ENCODE measurements around the gene ACKR3. TPM values are rescaled to one million over a fixed set of nuclear protein-coding genes. Genes with fewer than 3 reads are reported as not detected.

ACKR3 gene
- total and polyA plus RNA-seq, 2 of the 4 experiments (the other 2 are of a cell fraction): not detected

DNA sequence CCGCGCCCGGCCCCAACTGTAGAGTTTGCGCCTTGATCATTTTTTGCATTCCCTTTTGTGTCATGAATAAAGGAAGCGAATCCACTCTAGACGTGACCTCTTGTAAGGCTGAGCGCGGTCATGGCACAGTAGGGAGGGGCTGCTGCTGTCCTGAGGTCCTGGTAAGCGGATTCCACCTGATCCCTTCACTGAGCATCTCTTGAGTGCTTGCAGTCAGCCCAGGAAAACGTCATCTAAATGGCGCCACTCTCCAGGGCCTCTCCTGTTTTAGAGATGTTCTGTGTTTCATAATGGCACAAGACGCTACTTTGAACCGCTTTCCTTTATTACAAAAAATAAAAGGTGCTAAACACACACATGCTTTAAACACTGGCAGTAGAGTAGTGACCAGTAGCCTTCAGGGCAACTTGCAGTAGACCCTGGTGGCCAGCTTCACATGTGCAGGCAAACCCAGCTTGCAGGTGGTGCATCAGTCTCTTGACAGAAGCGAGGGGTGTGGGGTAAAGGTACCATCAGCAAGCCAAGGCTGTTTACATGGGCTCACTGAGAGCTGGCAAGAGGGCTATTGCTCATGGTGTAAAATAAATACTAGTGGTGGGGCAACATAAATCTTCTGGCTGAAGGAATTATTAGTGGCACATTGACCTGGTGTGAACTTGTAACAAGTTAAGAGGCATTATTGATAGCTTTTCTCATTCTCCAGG, 43.0 kb upstream of the ACKR3 start:
- no peak overlapping the region for H3K23ac ChIP-seq (ENCODE audit: low read depth, low read length)
- no peak overlapping the region for H2AK5ac ChIP-seq (ENCODE audit: low read depth, low read length)
- WGBS, 2 experiments (ENCODE audit: extremely low coverage in 2 of 2, insufficient read length in 1 of 2): 70% methylated on average over 4 of the region's 14 CpGs; no CpG with 5 or more reads in 1 of the 2 experiments
- peaks cover 2% of the 10 kb centered on the region; the same call in 1 of the 2 replicates for H3K27me3 ChIP-seq (ENCODE audit: control insufficient read depth, insufficient read depth, low read length)
- no peaks in the 10 kb centered on the region for H3K9me1 ChIP-seq (ENCODE audit: insufficient read depth, low read length)
- CTCF ChIA-PET: no interaction called here
- no peak overlapping the region for H3K9ac ChIP-seq (ENCODE audit: low read depth, low read length)
- no peak overlapping the region for H2BK15ac ChIP-seq (ENCODE audit: low read depth, low read length)
- H2BK20ac ChIP-seq (ENCODE audit: low read depth, low read length): no peak overlapping the region
- H3K27ac ChIP-seq (ENCODE audit: insufficient read depth, low read length): no peak overlapping the region
- H4K20me1 ChIP-seq (ENCODE audit: insufficient read depth, low read length): no peaks in the 10 kb centered on the region
- DNase-seq: no peak
- POLR2A ChIA-PET (ENCODE audit: unreplicated experiment): no interaction called here
- H3K36me3 ChIP-seq (ENCODE audit: control insufficient read depth, insufficient read depth, low read length): no peaks in the 10 kb centered on the region
- no peak overlapping the region for H2BK120ac ChIP-seq (ENCODE audit: low read depth, low read length)
- no peak overlapping the region for H3K14ac ChIP-seq (replicated peaks; ENCODE audit: low read depth, low read length)
- intact Hi-C loops (cut with micrococcal nuclease): no loop called here
- no peak overlapping the region for H3K4me2 ChIP-seq (ENCODE audit: low read depth, low read length)
- H4K8ac ChIP-seq (ENCODE audit: low read depth in 2 of 2, low read length in 2 of 2): no peak overlapping the region
- ATAC-seq (ENCODE audit: low read depth): no peak
- dilution Hi-C loops (cut with HindIII; ENCODE audit: low sequenced_read_pairs, unreplicated experiment): no loop called here
- in situ Hi-C loops (cut with MboI; ENCODE audit: low sequenced_read_pairs): no loop called here
- no peak overlapping the region for H2AK9ac ChIP-seq (replicated peaks; ENCODE audit: low read depth, low read length, poor library complexity)
- no peak overlapping the region for H3K4me3 ChIP-seq (ENCODE audit: insufficient read depth, low read depth, low read length)
- no peak overlapping the region for H3K18ac ChIP-seq (ENCODE audit: low read depth, low read length)
- TF ChIP-seq RCOR1 (IDR thresholded peaks at IDR 0.05; ENCODE audit: insufficient replicate concordance, low read length) (no peak), RAD21 (IDR thresholded peaks at IDR 0.05; ENCODE audit: low read length) (no peak), NFE2L2 (IDR thresholded peaks at IDR 0.05; ENCODE audit: low read depth, low read length) (no peak), MAFK (IDR thresholded peaks at IDR 0.05; ENCODE audit: low read depth, low read length) (no peak), POLR2A (IDR thresholded peaks at IDR 0.05; ENCODE audit: low read depth, low read length) (no peak), RFX5 (IDR thresholded peaks at IDR 0.05; ENCODE audit: low read depth, low read length) (no peak), MXI1 (IDR thresholded peaks at IDR 0.05; ENCODE audit: borderline replicate concordance, low read depth, low read length) (no peak)
- H4K5ac ChIP-seq (ENCODE audit: low read depth, low read length): no peak overlapping the region
- no peaks in the 10 kb centered on the region for H3K79me1 ChIP-seq (ENCODE audit: low read depth in 1 of 2, low read length in 2 of 2)
- H3K4me1 ChIP-seq (ENCODE audit: control insufficient read depth, insufficient read depth, low read length): no peaks in the 10 kb centered on the region
- no TSS peak for BruUV-seq (replicated peaks)
- no peak overlapping the region for H3K56ac ChIP-seq (ENCODE audit: extremely low read depth, insufficient read depth, low read length)
- no peak overlapping the region for H3K4ac ChIP-seq (ENCODE audit: low read depth, low read length)
- H4K91ac ChIP-seq (ENCODE audit: insufficient read depth, low read depth, low read length): no peak overlapping the region
- H2AFZ ChIP-seq (replicated peaks; ENCODE audit: low read length, poor library complexity): no peak overlapping the region
- H2BK5ac ChIP-seq (ENCODE audit: low read depth, low read length, poor library complexity, severe bottlenecking): no peak overlapping the region
- H3K9me3 ChIP-seq (ENCODE audit: control insufficient read depth, insufficient read depth, low read length): no peaks in the 10 kb centered on the region; the same call in 1 of the 2 replicates
